Dedifferentiated amniotic fluid mesenchymal stem cell (primary cell): ENCODE measurements around the gene PACSIN1.
"Not testable (repeated sequence)": the region's sequence is repeated elsewhere in the genome, so short reads cannot be mapped to it uniquely, and the experiment has no call there.

Experiments
- DNase-seq: peaks from one replicate; pipeline ENCODE4 v3.0.0-alpha.2; 2016; ENCODE audit errors: extremely low spot score

Gene PACSIN1

GRCh38 chr6:34485321-34486060 is 19.6 kb downstream of the PACSIN1 start:
- DNase-seq: no peak

DNA sequence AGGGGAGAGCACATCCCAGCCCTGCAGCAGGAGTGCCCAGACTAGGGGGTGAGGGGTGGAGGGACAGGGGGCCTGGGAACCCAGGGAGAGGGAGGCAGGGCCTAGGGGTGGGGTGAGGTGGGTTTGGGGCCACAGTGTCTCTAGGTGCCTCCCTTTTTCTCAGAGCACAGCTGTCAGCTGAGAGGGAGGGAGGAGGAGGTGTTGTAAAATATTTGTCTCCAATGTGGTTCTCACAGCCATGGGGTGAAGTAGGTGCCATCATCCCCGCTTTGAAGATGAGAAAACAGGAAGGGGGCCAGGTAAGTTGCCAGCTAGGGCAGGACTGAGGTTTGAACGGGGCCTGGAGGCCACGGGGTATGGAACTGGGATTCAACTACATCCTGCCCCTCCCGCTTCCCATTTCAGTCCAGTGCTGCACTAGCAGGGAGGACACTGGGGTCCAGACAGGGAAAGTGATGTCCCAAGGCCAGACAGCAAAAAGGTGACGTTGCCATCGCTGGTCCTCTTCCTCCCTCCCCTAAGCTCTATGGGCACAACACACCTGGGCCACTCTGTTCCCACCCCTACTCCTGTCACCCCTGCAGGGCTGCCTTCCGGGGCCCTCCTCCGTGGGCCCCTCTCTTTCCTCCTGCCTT is 20.3 kb downstream of the PACSIN1 start:
- no peak for DNase-seq

GRCh38 chr6:34486886-34487285 is 21.0 kb downstream of the PACSIN1 start:
- DNase-seq: not testable (repeated sequence)

DNA sequence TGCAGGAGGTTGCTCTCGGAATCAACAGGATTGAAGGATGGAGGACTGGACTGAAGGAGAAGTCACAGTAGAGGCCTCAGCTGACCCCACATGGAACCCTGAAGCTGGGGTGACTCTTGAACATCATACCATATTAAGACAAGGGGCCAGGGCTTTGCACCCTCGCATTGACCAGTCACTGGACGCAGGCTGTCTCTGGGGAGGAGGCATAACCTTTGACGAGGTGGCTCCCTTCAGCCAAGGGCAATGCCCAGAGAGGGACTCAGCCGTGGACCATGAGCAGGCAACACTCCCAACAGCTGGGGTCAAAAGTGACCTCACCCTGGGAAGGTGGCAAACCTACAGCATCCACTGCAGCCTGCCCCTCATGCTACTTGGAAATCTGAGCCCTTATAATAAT is 21.7 kb downstream of the PACSIN1 start:
- no peak for DNase-seq

- DNase-seq: no peak
Observed at GRCh38 chr6:34489207-34489805, 23.4 kb downstream of the PACSIN1 start.

DNA sequence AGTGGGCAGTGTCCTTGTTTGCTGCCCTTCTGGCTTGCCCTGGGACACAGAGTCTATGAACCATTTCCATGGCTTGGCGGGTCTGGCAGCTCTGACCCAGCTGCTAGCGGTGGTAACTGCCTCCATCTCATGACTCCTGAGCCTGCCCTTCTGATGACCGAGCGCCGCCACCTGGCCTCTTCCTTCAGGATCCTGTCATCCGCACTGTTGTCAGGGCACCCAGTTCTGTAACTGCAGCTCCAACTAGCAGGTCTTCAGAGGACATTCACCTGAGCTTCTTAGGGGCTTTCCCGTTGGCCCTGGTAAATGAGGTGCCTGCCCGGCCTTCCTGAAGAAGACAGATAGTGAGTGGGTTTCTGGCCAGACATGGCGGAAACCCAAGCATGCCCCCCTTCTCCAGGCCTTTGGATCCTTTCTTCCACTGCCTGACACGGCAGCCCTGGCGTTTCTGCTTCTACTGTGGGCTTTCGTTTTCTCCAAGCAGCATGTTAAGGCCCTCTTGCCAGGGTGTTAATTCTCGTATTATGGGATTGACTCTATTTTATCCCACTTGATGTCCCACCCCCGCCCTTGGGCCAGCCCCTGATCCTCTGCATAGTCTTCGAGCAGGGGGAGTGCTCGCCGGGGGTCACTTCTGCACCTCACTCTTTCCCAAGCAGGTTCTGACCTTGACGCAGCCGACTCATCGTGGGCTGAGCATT is 24.7 kb downstream of the PACSIN1 start:
- DNase-seq: no peak

DNA sequence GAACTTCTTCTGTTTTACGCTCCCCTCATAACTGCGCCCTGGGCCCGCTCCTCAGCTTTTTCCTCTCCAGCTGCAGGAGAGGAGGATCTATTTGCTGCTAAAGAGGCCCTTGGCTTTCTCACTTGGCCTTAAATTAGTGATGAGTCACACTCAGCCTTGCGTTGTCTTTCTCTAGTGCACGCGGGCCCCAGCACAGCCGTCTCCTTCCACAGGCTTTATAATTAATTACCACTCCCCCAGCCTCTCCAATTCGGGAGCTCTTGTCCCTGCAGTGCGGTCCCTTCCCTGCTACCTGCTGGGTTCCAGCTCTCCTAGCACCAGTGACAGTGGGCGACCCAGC is 25.2 kb downstream of the PACSIN1 start:
- no peak for DNase-seq

DNA sequence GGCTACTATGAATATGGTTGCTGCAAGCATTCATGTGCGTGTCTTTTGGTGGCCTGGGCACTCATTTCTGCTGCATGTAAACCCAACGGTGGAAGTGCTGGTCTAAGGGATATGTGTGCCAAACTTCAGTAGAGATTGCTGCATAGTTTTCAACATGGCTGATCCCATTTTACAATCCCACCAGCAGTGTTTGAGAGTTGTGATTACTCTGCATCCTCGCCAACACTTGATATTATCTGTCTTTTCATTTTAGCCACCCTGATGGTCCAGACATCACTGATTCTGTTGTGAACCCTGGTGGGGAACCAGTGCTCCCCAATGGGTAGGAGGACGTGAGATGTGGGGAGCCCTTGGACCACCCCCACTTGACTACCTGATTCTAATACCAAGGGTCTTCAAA is 27.5 kb downstream of the PACSIN1 start:
- DNase-seq: no peak

- no peak for DNase-seq
Observed at GRCh38 chr6:34494973-34495372, 29.1 kb downstream of the PACSIN1 start.

- no peak for DNase-seq
Observed at GRCh38 chr6:34496103-34496685, 30.3 kb downstream of the PACSIN1 start.

DNA sequence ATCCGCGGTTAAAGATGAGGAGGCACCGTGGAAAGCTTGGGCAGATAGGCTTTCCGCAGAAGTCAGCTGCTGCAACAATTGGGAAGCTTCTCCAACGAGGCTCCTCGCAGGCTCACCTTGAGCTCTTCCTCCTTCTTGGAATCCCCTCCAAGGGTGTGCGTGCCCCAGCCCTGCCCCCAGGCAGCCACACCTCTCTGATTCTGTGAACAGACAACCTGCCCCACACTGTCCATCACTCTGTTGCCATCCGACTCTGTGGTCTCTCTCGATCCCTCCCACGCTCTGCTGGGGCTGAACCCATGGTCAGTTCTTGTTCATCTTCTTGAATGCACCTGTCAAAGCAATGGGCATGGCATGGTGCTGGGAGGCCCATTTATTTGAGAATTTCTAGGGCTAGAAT is 31.5 kb downstream of the PACSIN1 start:
- no peak for DNase-seq

DNA sequence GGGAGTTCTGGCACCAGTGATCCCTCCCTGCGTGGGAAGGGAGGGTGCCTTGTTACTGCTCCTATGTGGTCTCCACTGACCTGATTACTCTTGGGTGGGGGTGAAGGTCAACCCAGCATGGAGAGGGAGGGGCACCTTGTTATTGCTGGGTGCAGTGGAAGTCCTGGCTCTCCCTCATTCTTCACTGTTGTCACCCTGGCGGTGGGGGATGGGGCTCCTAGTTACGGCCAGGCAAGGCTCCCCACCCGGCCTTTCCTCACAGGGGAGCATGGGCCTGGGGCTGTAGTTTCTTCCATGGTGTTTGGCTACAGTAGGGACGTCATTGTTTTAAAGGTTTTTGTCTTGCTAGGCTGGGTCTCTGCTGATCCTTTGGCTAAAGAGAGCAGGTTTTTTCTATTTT is 40.8 kb downstream of the PACSIN1 start:
- no peak for DNase-seq

DNA sequence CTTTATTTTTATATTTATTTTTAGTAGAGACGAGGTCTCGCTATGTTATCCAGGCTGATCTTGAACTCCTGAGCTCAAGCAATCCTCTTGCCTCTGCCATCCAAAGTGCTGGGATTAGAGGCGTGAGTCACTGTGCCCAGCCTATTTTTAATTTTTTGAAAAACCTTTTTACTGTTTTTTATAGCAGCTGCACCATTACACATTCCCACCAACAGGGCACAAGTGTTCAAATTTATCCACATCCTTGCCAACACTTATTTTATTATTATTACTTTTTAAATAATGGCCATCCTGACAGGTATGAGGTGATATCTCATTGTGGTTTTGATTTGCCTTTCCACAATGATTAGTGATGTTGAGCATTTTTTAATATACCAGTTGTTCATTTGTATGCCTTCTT is 42.5 kb downstream of the PACSIN1 start:
- no peak for DNase-seq

DNA sequence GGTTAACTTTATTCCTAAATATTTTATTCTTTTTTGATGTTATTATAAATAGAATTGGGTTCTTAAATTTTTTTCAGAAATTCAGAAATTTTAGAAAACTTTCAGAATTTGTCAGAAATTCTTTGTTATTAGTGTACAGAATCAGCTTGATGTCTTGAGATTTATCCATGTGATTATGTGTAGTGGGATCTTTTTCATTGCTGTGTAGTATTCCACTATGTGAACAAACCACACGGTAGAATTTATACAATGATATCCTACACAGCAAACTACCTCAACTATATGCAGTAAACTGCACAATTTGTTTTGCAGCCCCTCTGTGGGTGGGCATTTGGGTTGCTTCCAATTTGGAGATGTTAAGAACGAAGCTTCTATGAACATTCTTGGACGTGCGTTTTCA is 43.9 kb downstream of the PACSIN1 start:
- DNase-seq: no peak

DNA sequence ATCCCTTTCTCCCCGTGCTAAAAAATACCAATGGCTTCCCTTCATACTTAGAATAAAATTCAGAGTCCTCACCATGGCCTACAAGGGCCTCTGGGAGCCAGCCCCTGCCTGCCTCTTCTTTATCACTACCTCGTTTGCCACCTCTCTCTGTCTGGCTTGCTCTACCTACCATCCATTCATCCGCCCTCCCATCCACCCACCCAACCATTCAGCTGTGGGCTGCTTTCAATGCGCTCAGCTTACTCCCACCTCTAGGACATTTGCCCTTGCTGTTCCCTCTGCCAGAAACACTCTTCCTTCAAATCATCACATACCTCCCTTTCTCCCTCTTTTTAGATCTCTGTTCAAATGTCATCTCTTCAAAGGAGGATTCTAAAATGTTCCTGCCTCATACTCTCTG is 44.4 kb downstream of the PACSIN1 start:
- DNase-seq: no peak

- DNase-seq: no peak
Observed at GRCh38 chr6:34511214-34511914, 45.5 kb downstream of the PACSIN1 start.

- DNase-seq: no peak
Observed at GRCh38 chr6:34511915-34512737, 46.2 kb downstream of the PACSIN1 start.

DNA sequence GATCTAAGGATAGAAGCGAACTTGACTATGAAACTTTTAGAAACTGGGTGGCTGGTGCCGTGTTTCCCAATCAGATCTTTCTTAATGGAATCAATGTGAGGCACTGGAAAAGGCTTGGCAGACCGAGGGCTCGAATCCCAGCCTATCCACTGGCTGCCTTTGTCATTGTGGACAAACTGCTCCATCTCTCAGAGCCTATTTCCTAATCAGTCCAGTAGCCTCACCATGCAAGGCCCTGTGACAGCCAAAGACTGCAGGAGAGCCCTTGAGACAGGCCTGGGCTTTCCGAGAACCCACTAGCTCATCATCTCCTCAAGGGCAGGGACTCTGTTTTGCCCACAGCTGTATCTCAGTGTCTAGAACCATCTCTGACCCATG is 46.9 kb downstream of the PACSIN1 start:
- DNase-seq: no peak

DNA sequence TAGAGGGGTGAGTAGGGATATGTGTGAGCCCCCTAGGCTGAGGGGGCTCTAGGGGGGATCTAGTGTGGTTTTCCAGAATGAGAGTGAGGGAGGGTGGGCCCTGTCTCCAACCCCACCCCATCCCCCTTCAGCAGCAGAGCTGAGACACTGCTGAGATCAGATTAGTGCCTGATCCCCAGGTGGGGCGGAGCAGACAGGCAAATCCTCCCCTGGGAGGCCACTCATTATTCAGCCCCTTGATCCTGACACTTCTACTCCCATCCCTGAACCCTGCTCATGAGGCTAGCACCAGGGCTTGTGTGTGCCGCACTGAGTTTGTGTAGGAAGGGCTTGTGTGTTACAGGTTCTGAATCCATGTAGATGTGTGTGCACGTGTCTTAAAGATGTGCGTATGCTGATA is 47.8 kb downstream of the PACSIN1 start:
- no peak for DNase-seq

- no peak for DNase-seq
Observed at GRCh38 chr6:34514112-34514511, 48.2 kb downstream of the PACSIN1 start.
